ENCODE measurements around the gene SETMAR.

DNA sequence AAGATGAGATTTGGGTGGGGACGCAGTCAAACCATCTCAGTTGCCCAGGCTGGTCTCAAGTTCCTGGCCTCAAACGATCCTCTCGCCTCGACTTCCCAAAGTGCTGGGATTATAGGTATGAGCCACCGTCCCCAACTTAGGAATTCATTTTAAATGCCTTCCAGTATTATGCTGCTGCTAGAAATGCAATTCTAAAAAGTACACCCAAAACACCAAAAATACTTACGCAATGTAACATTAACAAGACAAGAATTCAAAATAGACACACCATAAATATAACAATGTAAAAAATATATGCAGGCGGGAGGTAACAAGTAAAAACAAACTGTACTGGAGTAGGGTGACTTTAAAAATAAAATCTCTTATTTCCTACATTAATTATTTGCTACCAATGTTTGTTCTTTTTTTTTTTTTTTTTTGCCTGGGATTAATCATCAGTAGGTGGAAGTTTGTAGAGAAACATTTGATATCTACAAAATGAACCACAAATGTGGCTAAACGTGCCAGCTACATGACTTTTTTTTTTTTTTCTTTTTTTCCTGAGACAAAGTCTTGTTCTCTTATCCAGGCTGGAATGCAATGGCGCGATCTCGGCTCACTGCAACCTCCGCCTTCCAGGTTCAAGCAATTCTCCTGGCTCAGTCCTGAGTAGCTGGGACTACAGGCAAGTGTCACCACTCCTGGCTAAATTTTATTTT lies 56.8 kb downstream of the SETMAR start:
- TF ChIP-seq EP300 (IDR thresholded peaks at IDR 0.05; ENCODE audit: low read depth in 2 of 2, low read length in 2 of 2) (no peak), EP300 (CRISPR knock-in tag; IDR thresholded peaks at IDR 0.05; ENCODE audit: borderline replicate concordance) (no peak), NFIC (IDR thresholded peaks at IDR 0.05; ENCODE audit: low read length) (no peak), ATF7 (IDR thresholded peaks at IDR 0.05) (no peak), ATF7 (CRISPR knock-in tag; IDR thresholded peaks at IDR 0.05) (no peak), EHMT2 (IDR thresholded peaks at IDR 0.05; ENCODE audit: borderline replicate concordance, low read depth, low read length) (no peak), SRSF9 (IDR thresholded peaks at IDR 0.05; ENCODE audit: borderline replicate concordance, insufficient read depth, low read depth, low read length, poor library complexity, severe bottlenecking) (no peak), ZIK1 (CRISPR knock-in tag; IDR thresholded peaks at IDR 0.05; ENCODE audit: borderline replicate concordance, low read depth) (no peak), EZH2 (conservative IDR thresholded peaks at IDR 0.05; ENCODE audit: low read depth, low read length) (no peak), RBFOX2 (IDR thresholded peaks at IDR 0.05; ENCODE audit: low read depth, low read length) (no peak), ZMYM3 (CRISPR knock-in tag; IDR thresholded peaks at IDR 0.05) (no peak)
- TF ChIP-seq, protein P1, sequence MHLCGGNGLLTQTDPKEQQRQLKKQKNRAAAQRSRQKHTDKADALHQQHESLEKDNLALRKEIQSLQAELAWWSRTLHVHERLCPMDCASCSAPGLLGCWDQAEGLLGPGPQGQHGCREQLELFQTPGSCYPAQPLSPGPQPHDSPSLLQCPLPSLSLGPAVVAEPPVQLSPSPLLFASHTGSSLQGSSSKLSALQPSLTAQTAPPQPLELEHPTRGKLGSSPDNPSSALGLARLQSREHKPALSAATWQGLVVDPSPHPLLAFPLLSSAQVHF (CRISPR knock-in tag; IDR thresholded peaks at IDR 0.05), result no peak
- TF ChIP-seq, protein P2, sequence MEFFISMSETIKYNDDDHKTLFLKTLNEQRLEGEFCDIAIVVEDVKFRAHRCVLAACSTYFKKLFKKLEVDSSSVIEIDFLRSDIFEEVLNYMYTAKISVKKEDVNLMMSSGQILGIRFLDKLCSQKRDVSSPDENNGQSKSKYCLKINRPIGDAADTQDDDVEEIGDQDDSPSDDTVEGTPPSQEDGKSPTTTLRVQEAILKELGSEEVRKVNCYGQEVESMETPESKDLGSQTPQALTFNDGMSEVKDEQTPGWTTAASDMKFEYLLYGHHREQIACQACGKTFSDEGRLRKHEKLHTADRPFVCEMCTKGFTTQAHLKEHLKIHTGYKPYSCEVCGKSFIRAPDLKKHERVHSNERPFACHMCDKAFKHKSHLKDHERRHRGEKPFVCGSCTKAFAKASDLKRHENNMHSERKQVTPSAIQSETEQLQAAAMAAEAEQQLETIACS (CRISPR knock-in tag; IDR thresholded peaks at IDR 0.05), result no peak
- TF ChIP-seq, protein P3, sequence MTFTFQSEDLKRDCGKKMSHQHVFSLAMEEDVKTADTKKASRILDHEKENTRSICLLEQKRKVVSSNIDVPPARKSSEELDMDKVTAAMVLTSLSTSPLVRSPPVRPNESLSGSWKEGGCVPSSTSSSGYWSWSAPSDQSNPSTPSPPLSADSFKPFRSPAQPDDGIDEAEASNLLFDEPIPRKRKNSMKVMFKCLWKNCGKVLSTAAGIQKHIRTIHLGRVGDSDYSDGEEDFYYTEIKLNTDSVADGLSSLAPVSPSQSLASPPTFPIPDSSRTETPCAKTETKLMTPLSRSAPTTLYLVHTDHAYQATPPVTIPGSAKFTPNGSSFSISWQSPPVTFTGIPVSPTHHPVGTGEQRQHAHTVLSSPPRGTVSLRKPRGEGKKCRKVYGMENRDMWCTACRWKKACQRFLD (CRISPR knock-in tag; IDR thresholded peaks at IDR 0.05; ENCODE audit: borderline replicate concordance), result no peak
- TF ChIP-seq, protein P4, sequence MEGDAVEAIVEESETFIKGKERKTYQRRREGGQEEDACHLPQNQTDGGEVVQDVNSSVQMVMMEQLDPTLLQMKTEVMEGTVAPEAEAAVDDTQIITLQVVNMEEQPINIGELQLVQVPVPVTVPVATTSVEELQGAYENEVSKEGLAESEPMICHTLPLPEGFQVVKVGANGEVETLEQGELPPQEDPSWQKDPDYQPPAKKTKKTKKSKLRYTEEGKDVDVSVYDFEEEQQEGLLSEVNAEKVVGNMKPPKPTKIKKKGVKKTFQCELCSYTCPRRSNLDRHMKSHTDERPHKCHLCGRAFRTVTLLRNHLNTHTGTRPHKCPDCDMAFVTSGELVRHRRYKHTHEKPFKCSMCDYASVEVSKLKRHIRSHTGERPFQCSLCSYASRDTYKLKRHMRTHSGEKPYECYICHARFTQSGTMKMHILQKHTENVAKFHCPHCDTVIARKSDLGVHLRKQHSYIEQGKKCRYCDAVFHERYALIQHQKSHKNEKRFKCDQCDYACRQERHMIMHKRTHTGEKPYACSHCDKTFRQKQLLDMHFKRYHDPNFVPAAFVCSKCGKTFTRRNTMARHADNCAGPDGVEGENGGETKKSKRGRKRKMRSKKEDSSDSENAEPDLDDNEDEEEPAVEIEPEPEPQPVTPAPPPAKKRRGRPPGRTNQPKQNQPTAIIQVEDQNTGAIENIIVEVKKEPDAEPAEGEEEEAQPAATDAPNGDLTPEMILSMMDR (CRISPR knock-in tag; IDR thresholded peaks at IDR 0.05), result no peak
